Natural killer cell treated with Interleukin-12 subunit alpha and Interleukin-12 subunit beta and Interleukin-15 and Interleukin-18, amount 100 ng/mL, for 72 hours (primary cell): Measurements from ENCODE around the gene CDC34. TPM values are rescaled to one million over a fixed set of nuclear protein-coding genes. Genes with fewer than 3 reads are reported as not detected.

ENCODE experiments used
- ATAC-seq, 2 donors: fragments of 150-1000 bp; cut with Tn5 transposase in 1 of 2; sonication (Bioruptor Pico), chemical (Tn5 transposase) in 1 of 2; 2 replicates each; pipeline ENCODE4 v1.10.0; 2021
- DNase-seq: peaks from one replicate; pipeline ENCODE4 v3.0.0; 2022; ENCODE audit warnings: low spot score
- H3K27ac Mint-ChIP-seq, 2 donors: 1 replicate in 1 of 2; 2 replicates in 1 of 2; pipeline ENCODE4 v1.8.0; 2022; ENCODE audit warnings: mixed read lengths in 2 of 2, mild to moderate bottlenecking in 1 of 2, moderate library complexity in 1 of 2
- H3K27me3 Mint-ChIP-seq, 2 donors: 1 replicate in 1 of 2; 2 replicates in 1 of 2; pipeline ENCODE4 v1.8.0; 2022; ENCODE audit warnings: mixed read lengths in 2 of 2
- H3K36me3 Mint-ChIP-seq: one replicate; pipeline ENCODE4 v1.8.0; 2022; ENCODE audit warnings: mixed read lengths
- H3K4me1 Mint-ChIP-seq, 2 donors: 1 replicate in 1 of 2; 2 replicates in 1 of 2; pipeline ENCODE4 v1.8.0; 2022; ENCODE audit warnings: low read depth in 2 of 2, mixed read lengths in 2 of 2, mild to moderate bottlenecking in 1 of 2
- H3K4me3 Mint-ChIP-seq: one replicate; pipeline ENCODE4 v1.8.0; 2022; ENCODE audit warnings: mixed read lengths
- H3K9me3 Mint-ChIP-seq: 2 replicates; pipeline ENCODE4 v1.8.0; 2022; ENCODE audit warnings: mixed read lengths
- total RNA-seq, 2 donors: library from RNA; stranded (reverse); gene quantifications; one replicate each; pipeline ENCODE4 v1.2.3, GENCODE V29; 2022

The CDC34 gene
- total RNA-seq, 2 donors from 2014 or later, result 46.5 to 73.2 TPM

DNA sequence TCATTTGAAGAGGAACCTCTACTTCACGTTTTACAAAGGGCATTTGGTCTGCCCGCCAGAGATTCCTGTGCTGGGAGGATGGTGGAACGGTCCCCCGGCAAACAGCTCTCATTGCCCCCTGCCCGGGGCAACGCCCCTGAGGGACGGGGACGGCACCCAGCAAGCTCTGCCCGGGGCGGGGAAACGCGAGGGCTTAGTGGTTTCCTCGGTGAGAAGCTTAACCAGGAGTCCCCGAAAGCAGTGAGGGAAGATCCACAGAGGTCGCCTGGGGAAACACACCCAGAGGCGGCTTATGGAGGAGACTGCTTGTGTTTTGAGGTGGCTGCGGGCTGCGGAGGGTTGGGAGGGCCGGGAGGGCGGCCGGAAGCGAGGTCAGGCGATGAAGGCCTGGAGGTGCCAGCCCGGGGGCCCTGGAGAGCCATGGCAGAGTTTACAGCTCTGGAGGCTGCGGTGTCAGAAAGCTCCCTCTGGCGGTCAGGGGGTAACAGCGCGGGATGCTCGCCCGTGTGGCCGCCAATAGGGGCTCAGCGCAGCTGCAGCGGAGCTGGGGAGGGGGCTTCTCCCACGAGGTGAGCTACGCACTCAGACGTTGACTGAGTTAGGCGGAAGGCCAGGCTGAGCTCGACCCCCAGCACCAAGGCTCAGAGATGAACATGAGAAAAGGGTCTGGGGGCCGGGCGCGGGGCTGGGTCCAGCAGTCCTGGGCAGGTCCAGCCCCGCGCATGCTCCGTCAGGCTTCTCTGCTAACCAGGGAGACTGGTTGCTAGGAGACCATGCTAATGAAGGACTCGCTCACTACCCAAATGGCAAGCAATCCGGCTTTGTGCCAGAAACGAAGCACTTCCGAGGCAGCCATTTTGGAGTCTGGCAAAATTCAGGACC is 24.9 kb upstream of the CDC34 start:
- H3K4me1 Mint-ChIP-seq, result peaks cover 31 to 39% of the 10 kb centered on the region in 2 donors
- no peaks in the 10 kb centered on the region for H3K27me3 Mint-ChIP-seq
- ATAC-seq (peak; percentile 85 to 89), DNase-seq (peak; percentile 96)
- H3K27ac Mint-ChIP-seq, result peak overlapping the region; percentile 98 to 99
- H3K9me3 Mint-ChIP-seq, result no peaks in the 10 kb centered on the region
- H3K4me3 Mint-ChIP-seq, result peak overlapping the region; percentile 93
- no peaks in the 10 kb centered on the region for H3K36me3 Mint-ChIP-seq

GRCh38 chr19:507286-508203 is 24.0 kb upstream of the CDC34 start, which contains the start of gene TPGS1:
Gene TPGS1, plus strand, starts transcription at chr19:507497. Its CDS starts 10 bp downstream, at chr19:507507.
- Mint-ChIP-seq H3K4me1 (peaks cover 32 to 39% of the 10 kb centered on the region in 2 donors), H3K4me3 (peak within 1 kb of the TSS; percentile 93), H3K27ac (peak within 1 kb of the TSS; percentile 98 to 99), H3K27me3 (no peaks in the 10 kb centered on the region), H3K36me3 (no peaks in the 10 kb centered on the region), H3K9me3 (no peaks in the 10 kb centered on the region)
- ATAC-seq (peak; percentile 75 to 84), DNase-seq (peak; percentile 88)

DNA sequence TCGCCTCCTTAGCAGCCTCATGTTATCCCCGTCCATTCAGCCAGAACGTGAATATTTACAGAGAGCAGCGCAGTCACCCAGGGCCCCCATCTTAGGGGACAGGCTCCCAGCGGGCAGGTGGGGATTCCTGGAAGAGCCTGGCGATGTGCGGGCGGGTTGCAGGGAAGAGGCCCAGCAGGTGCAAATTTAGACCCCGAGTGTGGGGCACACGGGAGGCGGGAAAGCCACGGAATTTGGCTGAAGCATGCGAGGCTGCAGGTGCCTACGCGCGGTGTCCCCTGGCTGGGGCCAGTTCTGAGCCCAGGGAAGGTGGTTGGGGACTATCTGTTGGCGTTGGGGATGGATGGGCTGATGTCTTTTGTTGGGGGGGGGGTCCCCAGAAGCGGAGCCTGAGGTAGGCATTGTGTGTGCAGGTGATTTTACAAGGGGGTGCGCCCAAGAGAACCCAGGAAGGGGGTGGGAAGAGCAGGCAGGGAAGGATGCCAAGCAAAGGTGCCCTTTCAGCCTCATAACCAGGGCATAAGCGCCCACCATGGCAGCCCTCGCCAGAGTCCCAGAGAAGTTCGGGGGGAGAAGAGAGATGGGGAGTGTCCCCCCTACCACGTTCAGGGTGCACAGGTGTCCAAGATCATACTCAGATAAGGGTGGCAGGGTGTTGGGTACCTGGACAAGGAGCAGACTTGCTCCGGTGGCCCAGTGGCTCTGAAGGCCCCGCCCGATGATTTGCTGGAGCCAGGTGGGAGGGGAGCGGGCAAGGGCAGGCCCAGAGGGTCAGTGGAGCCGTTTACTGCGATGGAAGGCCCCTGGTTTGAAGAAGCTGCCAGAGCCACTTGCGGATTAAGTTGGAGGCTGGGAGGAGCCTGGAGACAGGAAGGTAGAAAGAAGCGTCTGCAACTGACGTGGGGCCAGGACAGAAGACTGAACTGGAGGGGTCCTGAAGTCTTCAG is 23.1 kb upstream of the CDC34 start:
- Mint-ChIP-seq H3K27ac (peak overlapping the region; percentile 98 to 99), H3K27me3 (no peaks in the 10 kb centered on the region), H3K4me3 (peak overlapping the region; percentile 93), H3K36me3 (no peaks in the 10 kb centered on the region), H3K9me3 (no peaks in the 10 kb centered on the region), H3K4me1 (peaks cover 32 to 37% of the 10 kb centered on the region in 2 donors)
- no peak for DNase-seq
- no peak for ATAC-seq

- Mint-ChIP-seq H3K36me3 (no peaks in the 10 kb centered on the region), H3K4me3 (peak overlapping the region; percentile 86), H3K4me1 (peaks cover 27 to 36% of the 10 kb centered on the region in 2 donors), H3K9me3 (no peaks in the 10 kb centered on the region), H3K27me3 (no peaks in the 10 kb centered on the region), H3K27ac (peak overlapping the region; percentile 92 to 94)
- DNase-seq (peak; percentile 93), ATAC-seq (peak; percentile 66 to 69)
Measured at GRCh38 chr19:510606-511100, 20.9 kb upstream of the CDC34 start.

- DNase-seq (peak; percentile 81), ATAC-seq (peak; percentile 38 to 47)
- Mint-ChIP-seq H3K9me3 (no peaks in the 10 kb centered on the region), H3K36me3 (no peaks in the 10 kb centered on the region), H3K4me3 (peak overlapping the region; percentile 86), H3K27ac (peak overlapping the region; percentile 92 to 94), H3K27me3 (no peaks in the 10 kb centered on the region), H3K4me1 (peaks cover 26 to 38% of the 10 kb centered on the region in 2 donors)
Measured at GRCh38 chr19:511101-511851, 20.3 kb upstream of the CDC34 start.

DNA sequence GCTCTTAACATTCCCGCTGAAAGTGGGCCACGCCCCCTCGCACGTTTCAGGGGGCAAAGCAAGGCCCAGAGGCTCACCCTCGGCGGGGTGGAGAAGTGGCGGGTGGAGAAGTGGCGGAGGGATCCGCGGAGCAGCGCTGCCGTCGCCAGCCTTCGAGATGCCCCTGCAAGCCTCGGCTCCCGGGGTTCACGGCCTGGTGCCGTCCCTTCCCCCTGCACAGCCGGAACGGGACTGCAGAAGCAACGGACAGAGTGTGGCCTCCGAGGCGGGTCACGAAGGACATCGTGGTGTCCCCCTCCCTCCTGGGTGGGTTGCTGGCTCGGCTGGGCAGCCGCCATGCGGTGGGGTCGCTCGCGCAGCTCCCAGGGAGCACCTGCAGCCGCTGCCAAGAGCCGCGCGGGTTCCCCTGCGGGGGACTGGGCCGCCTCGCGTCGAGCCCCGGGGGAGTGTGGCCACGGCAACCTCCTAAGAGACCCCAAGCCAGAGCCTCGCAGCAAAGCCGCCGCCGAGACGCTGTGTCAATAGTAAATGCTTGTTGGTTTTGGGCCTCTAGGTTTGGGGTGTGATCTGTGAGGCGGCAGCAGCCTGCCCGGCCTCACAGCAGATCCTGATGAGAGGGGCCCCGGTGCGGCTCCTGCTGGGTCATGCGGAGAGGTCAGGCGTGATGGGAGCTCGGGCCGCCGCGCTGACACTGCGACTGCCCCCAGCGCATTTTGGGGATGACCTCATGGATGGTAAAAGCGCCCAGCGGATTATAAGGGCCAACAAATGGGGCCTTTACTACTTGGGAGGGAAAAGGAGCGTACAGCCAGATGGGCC is 18.8 kb upstream of the CDC34 start:
- Mint-ChIP-seq H3K27ac (no peak overlapping the region), H3K4me3 (no peak overlapping the region), H3K9me3 (no peaks in the 10 kb centered on the region), H3K36me3 (no peaks in the 10 kb centered on the region), H3K4me1 (peaks cover 31 to 39% of the 10 kb centered on the region in 2 donors), H3K27me3 (no peaks in the 10 kb centered on the region)
- ATAC-seq (no peak), DNase-seq (no peak)

- Mint-ChIP-seq H3K4me1 (peaks cover 22 to 32% of the 10 kb centered on the region in 2 donors), H3K36me3 (no peaks in the 10 kb centered on the region), H3K9me3 (no peaks in the 10 kb centered on the region), H3K27ac (peak overlapping the region in 1 of 2 donors; percentile 46), H3K4me3 (no peak overlapping the region), H3K27me3 (no peaks in the 10 kb centered on the region)
- DNase-seq, result no peak
- no peak for ATAC-seq
Measured at GRCh38 chr19:513368-514165, 18.0 kb upstream of the CDC34 start.

GRCh38 chr19:514166-514663 is 17.3 kb upstream of the CDC34 start:
- no peaks in the 10 kb centered on the region for H3K27me3 Mint-ChIP-seq
- ATAC-seq, result no peak
- H3K4me1 Mint-ChIP-seq, result peaks cover 18 to 27% of the 10 kb centered on the region in 2 donors
- H3K9me3 Mint-ChIP-seq, result no peaks in the 10 kb centered on the region
- no peaks in the 10 kb centered on the region for H3K36me3 Mint-ChIP-seq
- no peak overlapping the region for H3K4me3 Mint-ChIP-seq
- no peak for DNase-seq
- H3K27ac Mint-ChIP-seq, result peak overlapping the region in 1 of 2 donors; percentile 46

- no peak overlapping the region for H3K27ac Mint-ChIP-seq
- no peak overlapping the region for H3K4me3 Mint-ChIP-seq
- no peaks in the 10 kb centered on the region for H3K27me3 Mint-ChIP-seq
- H3K9me3 Mint-ChIP-seq, result no peaks in the 10 kb centered on the region
- DNase-seq, result no peak
- peak in 1 of 2 donors; percentile 19 for ATAC-seq
- peaks cover 4 to 13% of the 10 kb centered on the region in 2 donors for H3K4me1 Mint-ChIP-seq
- no peaks in the 10 kb centered on the region for H3K36me3 Mint-ChIP-seq
Measured at GRCh38 chr19:517721-518597, 13.6 kb upstream of the CDC34 start.

DNA sequence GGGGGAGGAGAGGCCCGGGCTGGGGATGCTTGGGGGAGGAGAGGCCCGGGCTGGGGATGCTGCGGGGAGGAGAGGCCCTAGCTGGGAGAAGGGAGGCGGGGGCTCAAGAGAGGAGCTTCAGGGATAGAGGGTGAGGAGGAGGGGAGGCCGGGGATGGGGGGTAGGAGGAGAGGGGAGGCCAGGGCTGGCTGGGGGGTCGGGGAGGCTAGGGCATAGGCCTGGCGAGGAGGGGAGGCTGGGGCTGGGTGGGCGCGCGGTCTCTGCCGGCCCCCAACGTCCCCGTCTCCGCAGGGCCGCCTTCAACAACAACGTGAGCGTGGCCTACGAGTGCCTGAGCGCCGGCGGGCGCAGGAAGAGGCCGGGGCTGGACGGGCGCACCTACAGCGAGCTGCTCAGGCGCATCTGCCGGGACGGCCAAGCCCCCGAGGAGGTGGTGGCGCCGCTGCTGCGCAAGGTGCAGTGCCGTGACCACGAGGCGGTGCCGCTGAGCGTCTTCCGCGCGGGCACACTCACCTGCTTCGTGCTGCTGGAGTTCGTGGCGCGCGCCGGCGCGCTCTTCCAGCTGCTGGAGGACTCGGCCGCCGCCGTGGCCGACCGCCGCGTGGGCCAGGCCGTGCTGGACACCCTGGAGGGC is 12.8 kb upstream of the CDC34 start:
- no peak overlapping the region for H3K27ac Mint-ChIP-seq
- ATAC-seq (peak in 1 of 2 donors; percentile 64), DNase-seq (peak; percentile 62)
- H3K4me3 Mint-ChIP-seq, result no peak overlapping the region
- peaks cover 4 to 13% of the 10 kb centered on the region in 2 donors for H3K4me1 Mint-ChIP-seq
- H3K27me3 Mint-ChIP-seq, result no peaks in the 10 kb centered on the region
- H3K9me3 Mint-ChIP-seq, result no peaks in the 10 kb centered on the region
- H3K36me3 Mint-ChIP-seq, result no peaks in the 10 kb centered on the region
